Ishikawa (cell line): Measurements from ENCODE around the gene CATSPERB.

Experiments used
- CEBPB ChIP-seq: IDR thresholded peaks from 2 replicates; pipeline ENCODE4 v1.6.1; 2012
- CREB1 ChIP-seq: IDR thresholded peaks from 2 replicates; pipeline ENCODE4 v1.6.1; 2012; ENCODE audit warnings: low read depth
- EGR1 ChIP-seq: IDR thresholded peaks from 2 replicates; pipeline ENCODE4 v1.6.1; 2012
- EP300 ChIP-seq: IDR thresholded peaks from 2 replicates; pipeline ENCODE4 v1.6.1; 2012; ENCODE audit warnings: borderline replicate concordance
- FOXM1 ChIP-seq: IDR thresholded peaks from 2 replicates; pipeline ENCODE4 v1.6.1; 2012; ENCODE audit warnings: low read depth, borderline replicate concordance
- MAX ChIP-seq: IDR thresholded peaks from 2 replicates; pipeline ENCODE4 v1.6.1; 2012
- NFIC ChIP-seq: IDR thresholded peaks from 2 replicates; pipeline ENCODE4 v1.6.1; 2012
- RAD21 ChIP-seq: IDR thresholded peaks from 2 replicates; pipeline ENCODE4 v1.6.1; 2012; ENCODE audit warnings: low read depth
- REST ChIP-seq: IDR thresholded peaks from 2 replicates; pipeline ENCODE4 v1.6.1; 2012; ENCODE audit warnings: low read depth, mild to moderate bottlenecking
- TAF1 ChIP-seq: IDR thresholded peaks from 2 replicates; pipeline ENCODE4 v1.6.1; 2012; ENCODE audit warnings: low read depth, mild to moderate bottlenecking
- TCF12 ChIP-seq: IDR thresholded peaks from 2 replicates; pipeline ENCODE4 v1.6.1; 2012; ENCODE audit warnings: low read depth
- TEAD4 ChIP-seq: IDR thresholded peaks from 2 replicates; pipeline ENCODE4 v1.6.1; 2012
- USF1 ChIP-seq: IDR thresholded peaks from 2 replicates; pipeline ENCODE4 v1.6.1; 2012
- YY1 ChIP-seq: IDR thresholded peaks from 2 replicates; pipeline ENCODE4 v1.6.1; 2012; ENCODE audit warnings: low read depth
- ZBTB7A ChIP-seq: IDR thresholded peaks from 2 replicates; pipeline ENCODE4 v1.6.1; 2012; ENCODE audit warnings: low read depth

Gene CATSPERB

GRCh38 chr14:91573528-91573893, 158.4 kb downstream of the CATSPERB start:
- TF ChIP-seq TCF12, result no peak

- TF ChIP-seq MAX (no peak), TAF1 (no peak), NFIC (no peak), REST (no peak), TEAD4 (no peak), EGR1 (no peak), ZBTB7A (no peak), EP300 (no peak), CREB1 (no peak), USF1 (no peak), YY1 (no peak), TCF12 (no peak), FOXM1 (no peak), CEBPB (no peak), RAD21 (no peak)
Observed at GRCh38 chr14:91570021-91570420, 161.9 kb downstream of the CATSPERB start.

GRCh38 chr14:91569301-91569700, 162.6 kb downstream of the CATSPERB start:
- TF ChIP-seq TCF12 (no peak), EP300 (no peak), ZBTB7A (no peak), USF1 (no peak), FOXM1 (no peak), EGR1 (no peak), TAF1 (no peak), YY1 (no peak), CEBPB (no peak), RAD21 (no peak), REST (no peak), TEAD4 (no peak), NFIC (no peak), CREB1 (no peak), MAX (no peak)

- TF ChIP-seq TEAD4 (no peak), ZBTB7A (no peak), USF1 (no peak), TCF12 (no peak), REST (no peak), EGR1 (no peak)
Observed at GRCh38 chr14:91568626-91569025, 163.3 kb downstream of the CATSPERB start.

GRCh38 chr14:91555531-91555930, 176.4 kb downstream of the CATSPERB start:
- TF ChIP-seq CEBPB, result no peak
- TF ChIP-seq TCF12, result no peak
- no peak for TF ChIP-seq YY1
- no peak for TF ChIP-seq EP300
